ENCODE measurements around the gene PDSS2.
"Not testable (repeated sequence)": the region's sequence is repeated elsewhere in the genome, so short reads cannot be mapped to it uniquely, and the experiment has no call there.

The PDSS2 gene

GRCh38 chr6:107475826-107476225 lies 16.5 kb upstream of the PDSS2 start:
- DNase-seq, result not testable (repeated sequence)

- not testable (repeated sequence) for DNase-seq
Observed at GRCh38 chr6:107475360-107475759, 16.0 kb upstream of the PDSS2 start.

GRCh38 chr6:107473660-107474059 lies 14.3 kb upstream of the PDSS2 start:
- no peak for DNase-seq

GRCh38 chr6:107470364-107470763 lies 11.0 kb upstream of the PDSS2 start:
- DNase-seq, result no peak

- no peak for DNase-seq
Observed at GRCh38 chr6:107466062-107466461, 6.7 kb upstream of the PDSS2 start.

- DNase-seq, result peak in 4 of 51 donors; percentile 39 to 63 (median 42)
Observed at GRCh38 chr6:107460083-107460631, 793 bp upstream of the PDSS2 start.

GRCh38 chr6:107458672-107459282 lies 587 bp downstream of the PDSS2 start:
- peak in 23 of 51 donors; percentile 14 to 57 (median 33) for DNase-seq

GRCh38 chr6:107448776-107449175 lies 10.6 kb downstream of the PDSS2 start:
- DNase-seq, result no peak

GRCh38 chr6:107447663-107448216 lies 11.6 kb downstream of the PDSS2 start:
- DNase-seq, result no peak

- no peak for DNase-seq
Observed at GRCh38 chr6:107444277-107444676, 15.1 kb downstream of the PDSS2 start.

GRCh38 chr6:107443608-107444267 lies 15.6 kb downstream of the PDSS2 start:
- DNase-seq, result no peak

GRCh38 chr6:107442938-107443607 lies 16.3 kb downstream of the PDSS2 start:
- no peak for DNase-seq

- no peak for DNase-seq
Observed at GRCh38 chr6:107441682-107442081, 17.7 kb downstream of the PDSS2 start.

GRCh38 chr6:107440936-107441335 lies 18.4 kb downstream of the PDSS2 start:
- no peak for DNase-seq

- no peak for DNase-seq
Observed at GRCh38 chr6:107439406-107439805, 20.0 kb downstream of the PDSS2 start.

GRCh38 chr6:107437691-107438090 lies 21.7 kb downstream of the PDSS2 start:
- no peak for DNase-seq

- no peak for DNase-seq
Observed at GRCh38 chr6:107436881-107437280, 22.5 kb downstream of the PDSS2 start.

- DNase-seq, result no peak
Observed at GRCh38 chr6:107435798-107436197, 23.6 kb downstream of the PDSS2 start.

- DNase-seq, result no peak
Observed at GRCh38 chr6:107434812-107435211, 24.6 kb downstream of the PDSS2 start.

- not testable (repeated sequence) for DNase-seq
Observed at GRCh38 chr6:107425951-107426350, 33.4 kb downstream of the PDSS2 start.

- no peak for DNase-seq
Observed at GRCh38 chr6:107423474-107423990, 35.8 kb downstream of the PDSS2 start.

- no peak for DNase-seq
Observed at GRCh38 chr6:107421696-107422256, 37.6 kb downstream of the PDSS2 start.

Measured in hypothalamus (tissue), 51 donors.